T-helper 2 cell treated with Interferon-gamma antibody and Interleukin-4, amounts not matched to agents 5 μg/mL and 100 μg/mL, for 36 hours (primary cell): ENCODE data around the gene PRSS56.
"Not testable (repeated sequence)": the region's sequence is repeated elsewhere in the genome, so short reads cannot be mapped to it uniquely, and the experiment has no call there.

Experiments used
- DNase-seq: peaks from one replicate; pipeline ENCODE4 v3.0.0; 2021; ENCODE audit warnings: low spot score
- H3K27ac Mint-ChIP-seq: one replicate; pipeline ENCODE4 v1.8.0; 2021; ENCODE audit warnings: mild to moderate bottlenecking, mixed read lengths
- H3K27me3 Mint-ChIP-seq: one replicate; pipeline ENCODE4 v1.8.0; 2021; ENCODE audit warnings: low read depth, mixed read lengths
- H3K36me3 Mint-ChIP-seq: one replicate; pipeline ENCODE4 v1.8.0; 2021; ENCODE audit warnings: low read depth, mixed read lengths
- H3K4me1 Mint-ChIP-seq: one replicate; pipeline ENCODE4 v1.8.0; 2021; ENCODE audit warnings: low read depth, mixed read lengths
- H3K4me3 Mint-ChIP-seq: one replicate; pipeline ENCODE4 v1.8.0; 2022; ENCODE audit warnings: mild to moderate bottlenecking, moderate library complexity, mixed read lengths
- H3K9me3 Mint-ChIP-seq: one replicate; pipeline ENCODE4 v1.8.0; 2021; ENCODE audit warnings: mixed read lengths

PRSS56 gene

GRCh38 chr2:232563580-232563979, 43.4 kb downstream of the PRSS56 start:
- Mint-ChIP-seq H3K9me3 (no peaks in the 10 kb centered on the region), H3K4me3 (no peak overlapping the region), H3K4me1 (peaks cover 8% of the 10 kb centered on the region), H3K27me3 (no peaks in the 10 kb centered on the region), H3K27ac (no peak overlapping the region), H3K36me3 (peaks cover 65% of the 10 kb centered on the region)
- no peak for DNase-seq

GRCh38 chr2:232567721-232568120, 47.5 kb downstream of the PRSS56 start:
- no peak overlapping the region for H3K27ac Mint-ChIP-seq
- H3K4me1 Mint-ChIP-seq = peaks cover 8% of the 10 kb centered on the region
- H3K27me3 Mint-ChIP-seq = no peaks in the 10 kb centered on the region
- H3K4me3 Mint-ChIP-seq = no peak overlapping the region
- H3K9me3 Mint-ChIP-seq = no peaks in the 10 kb centered on the region
- peaks cover 58% of the 10 kb centered on the region for H3K36me3 Mint-ChIP-seq
- no peak for DNase-seq

GRCh38 chr2:232568161-232568560, 48.0 kb downstream of the PRSS56 start:
- H3K4me1 Mint-ChIP-seq = peaks cover 5% of the 10 kb centered on the region
- DNase-seq = no peak
- H3K9me3 Mint-ChIP-seq = no peaks in the 10 kb centered on the region
- no peak overlapping the region for H3K4me3 Mint-ChIP-seq
- H3K36me3 Mint-ChIP-seq = peaks cover 57% of the 10 kb centered on the region
- no peak overlapping the region for H3K27ac Mint-ChIP-seq
- H3K27me3 Mint-ChIP-seq = no peaks in the 10 kb centered on the region

GRCh38 chr2:232569541-232569940, 49.4 kb downstream of the PRSS56 start:
- peaks cover 52% of the 10 kb centered on the region for H3K36me3 Mint-ChIP-seq
- H3K9me3 Mint-ChIP-seq = no peaks in the 10 kb centered on the region
- H3K4me3 Mint-ChIP-seq = no peak overlapping the region
- H3K4me1 Mint-ChIP-seq = no peaks in the 10 kb centered on the region
- no peak for DNase-seq
- H3K27me3 Mint-ChIP-seq = no peaks in the 10 kb centered on the region
- H3K27ac Mint-ChIP-seq = no peak overlapping the region

DNA sequence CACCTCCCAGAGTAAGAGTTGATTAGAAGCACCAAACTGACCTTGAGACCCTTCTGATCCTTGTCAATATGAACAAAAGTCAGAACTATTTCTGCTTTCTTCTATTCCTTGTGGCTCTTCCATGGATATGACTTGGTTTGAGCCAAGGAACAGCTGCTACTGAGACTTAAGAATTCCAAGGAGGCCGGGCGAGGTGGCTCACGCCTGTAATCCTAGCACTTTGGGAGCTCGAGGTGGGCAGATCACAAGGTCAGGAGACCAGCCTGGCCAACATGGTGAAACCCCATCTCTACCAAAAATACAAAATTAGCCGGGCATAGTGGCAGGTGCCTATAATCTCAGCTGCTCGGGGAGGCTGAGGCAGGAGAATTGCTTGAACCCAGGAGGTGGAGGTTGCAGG, 50.3 kb downstream of the PRSS56 start:
- H3K27me3 Mint-ChIP-seq, H3K27ac Mint-ChIP-seq, H3K4me1 Mint-ChIP-seq, H3K9me3 Mint-ChIP-seq, DNase-seq, H3K4me3 Mint-ChIP-seq: not testable (repeated sequence)
- H3K36me3 Mint-ChIP-seq = peaks cover 52% of the 10 kb centered on the region

DNA sequence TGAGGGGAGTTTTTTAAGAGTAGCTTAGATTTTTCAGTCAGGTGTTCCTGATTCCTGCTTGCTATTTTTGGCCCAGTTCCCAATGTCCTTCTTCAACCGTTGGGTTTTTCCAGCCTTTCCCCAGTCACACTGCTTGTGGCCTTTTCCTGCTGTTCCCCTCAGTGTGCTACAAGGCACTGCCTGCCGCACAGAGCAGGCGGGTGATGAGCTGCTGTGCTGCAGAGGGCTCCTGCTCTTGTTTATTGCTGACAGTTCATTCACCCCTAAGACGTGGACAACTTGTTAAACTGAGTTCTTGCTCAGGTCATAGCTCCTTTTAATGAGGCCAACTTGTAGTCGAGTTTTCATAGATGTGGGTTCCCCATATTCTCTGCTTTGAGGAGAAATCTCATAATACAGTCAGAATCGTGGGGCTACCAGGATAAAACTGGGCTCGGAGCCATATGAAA, 50.9 kb downstream of the PRSS56 start:
- DNase-seq = no peak

GRCh38 chr2:232573042-232573441, 52.9 kb downstream of the PRSS56 start:
- Mint-ChIP-seq H3K4me1 (no peaks in the 10 kb centered on the region), H3K9me3 (no peaks in the 10 kb centered on the region), H3K27ac (no peak overlapping the region), H3K36me3 (peaks cover 42% of the 10 kb centered on the region), H3K27me3 (no peaks in the 10 kb centered on the region), H3K4me3 (no peak overlapping the region)
- no peak for DNase-seq

More for the DNA sequence above, 50.9 kb downstream of the PRSS56 start:
- Mint-ChIP-seq H3K4me1 (no peaks in the 10 kb centered on the region), H3K27me3 (no peaks in the 10 kb centered on the region), H3K27ac (no peak overlapping the region), H3K36me3 (peaks cover 47% of the 10 kb centered on the region), H3K9me3 (no peaks in the 10 kb centered on the region), H3K4me3 (no peak overlapping the region)

- H3K36me3 Mint-ChIP-seq = peaks cover 38% of the 10 kb centered on the region
- no peaks in the 10 kb centered on the region for H3K9me3 Mint-ChIP-seq
- no peak for DNase-seq
- H3K27ac Mint-ChIP-seq = no peak overlapping the region
- H3K4me1 Mint-ChIP-seq = no peaks in the 10 kb centered on the region
- no peaks in the 10 kb centered on the region for H3K27me3 Mint-ChIP-seq
- no peak overlapping the region for H3K4me3 Mint-ChIP-seq
These were observed 53.7 kb downstream of the PRSS56 start for GRCh38 chr2:232573771-232574435.

- H3K4me3 Mint-ChIP-seq = no peak overlapping the region
- DNase-seq = no peak
- no peaks in the 10 kb centered on the region for H3K27me3 Mint-ChIP-seq
- H3K9me3 Mint-ChIP-seq = no peaks in the 10 kb centered on the region
- peaks cover 36% of the 10 kb centered on the region for H3K36me3 Mint-ChIP-seq
- no peak overlapping the region for H3K27ac Mint-ChIP-seq
- peaks cover 2% of the 10 kb centered on the region for H3K4me1 Mint-ChIP-seq
These were observed 54.7 kb downstream of the PRSS56 start for GRCh38 chr2:232574674-232575403.
